K562 (cell line): ENCODE measurements around the gene GLTP. TPM values are rescaled to one million over a fixed set of nuclear protein-coding genes. Genes with fewer than 3 reads are reported as not detected.

Experiments used
- ATF1 ChIP-seq, 2 experiments: fragments of 450-650 bp in 1 of 2; IDR thresholded peaks; 2 replicates each; pipeline ENCODE4 v1.6.1; 2016; ENCODE audit warnings: missing compliant biosample characterization in 1 of 2, missing genetic modification characterization in 1 of 2
- BHLHE40 ChIP-seq: IDR thresholded peaks from 2 replicates; pipeline ENCODE4 v1.6.1; 2011; ENCODE audit warnings: low read length, improper control_type of control experiment
- GATAD2B ChIP-seq: fragments of 450-650 bp; IDR thresholded peaks from 2 replicates; pipeline ENCODE4 v1.6.1; 2017; ENCODE audit warnings: mild to moderate bottlenecking, borderline replicate concordance
- HNRNPL ChIP-seq: fragments of 200-400 bp; formaldehyde crosslinking; IDR thresholded peaks from 2 replicates; pipeline ENCODE4 v1.6.1; 2017; ENCODE audit warnings: low read depth, mild to moderate bottlenecking, low read length
- HSF4 ChIP-seq: fragments of 250-450 bp; sonication (Bioruptor Pico); IDR thresholded peaks from 2 replicates; pipeline ENCODE4 v2.1.2; 2022; ENCODE audit warnings: mild to moderate bottlenecking, moderate library complexity, borderline replicate concordance
- ILK ChIP-seq: fragments of 450-650 bp; IDR thresholded peaks from 2 replicates; pipeline ENCODE4 v1.6.1; 2016; ENCODE audit warnings: missing genetic modification characterization, low read depth, mild to moderate bottlenecking, missing compliant biosample characterization, moderate library complexity, borderline replicate concordance
- KLF13 ChIP-seq: fragments of 450-650 bp; IDR thresholded peaks from 2 replicates; pipeline ENCODE4 v1.6.1; 2016; ENCODE audit warnings: missing genetic modification characterization, low read depth, mild to moderate bottlenecking, missing compliant biosample characterization, moderate library complexity, borderline replicate concordance
- PHTF2 ChIP-seq: fragments of 250-450 bp; sonication (Bioruptor Pico); IDR thresholded peaks from 2 replicates; pipeline ENCODE4 v1.5.0; 2021; ENCODE audit warnings: mild to moderate bottlenecking
- SMC3 ChIP-seq: conservative IDR thresholded peaks from 2 replicates; pipeline ENCODE4 v1.6.1; 2011; ENCODE audit warnings: low read depth, low read length, improper control_type of control experiment; ENCODE audit not compliant: insufficient read depth
- ZNF354B ChIP-seq: fragments of 250-450 bp; sonication (Bioruptor Pico); IDR thresholded peaks from 2 replicates; pipeline ENCODE4 v1.4.0; 2020
- ZNF431 ChIP-seq: sonication (generic); formaldehyde crosslinking; IDR thresholded peaks from 2 replicates; pipeline ENCODE4 v1.8.0; 2022; ENCODE audit warnings: mild to moderate bottlenecking, missing genetic modification reagents
- polyA plus RNA-seq, 8 experiments: library from polyadenylated mRNA; depleted of rRNA in 4 of 8; stranded (reverse) in 5 of 8; unstranded in 3 of 8; fragments of >200 nt; fragmentation: Nextera tagmentation in 2 of 8; fragmentation: Illumina TruSeq in 1 of 8; extraction: Ambion mirVana in 2 of 8; extraction: Trizol in 1 of 8; gene quantifications; 2 replicates each; pipeline versions ENCODE4 v1.2.1 to v1.2.3, GENCODE V29; 2011 to 2014; ENCODE audit warnings: inconsistent platforms in 1 of 8, missing spikeins in 1 of 8
- total RNA-seq, 7 experiments: library from RNA; depleted of rRNA in 6 of 7; stranded (reverse); fragments of >200 nt in 6 of 7; fragmentation: Illumina TruSeq in 2 of 7; extraction: Trizol in 2 of 7; gene quantifications; 2 replicates each; pipeline versions ENCODE4 v1.2.1 to v1.2.3, GENCODE V29; 2011 to 2021; ENCODE audit warnings: low replicate concordance in 1 of 7
- TF ChIP-seq, protein P1 (sequence below): fragments of 250-450 bp; sonication (Bioruptor Pico); IDR thresholded peaks from 2 replicates; pipeline ENCODE4 v1.8.0; 2021; ENCODE audit warnings: mild to moderate bottlenecking, moderate library complexity
- TF ChIP-seq, protein P2 (sequence below): fragments of 200-800 bp; sonication (Bioruptor generic); IDR thresholded peaks from 2 replicates; pipeline ENCODE4 v1.6.1; 2017; ENCODE audit warnings: missing genetic modification characterization, missing compliant biosample characterization
- TF ChIP-seq, protein P3 (sequence below): sonication (generic); formaldehyde crosslinking; IDR thresholded peaks from 2 replicates; pipeline ENCODE4 v1.8.1; 2023; ENCODE audit warnings: mild to moderate bottlenecking, missing genetic modification reagents
- TF ChIP-seq, protein P4 (sequence below): fragments of 250-450 bp; sonication (Bioruptor Pico); IDR thresholded peaks from 2 replicates; pipeline ENCODE4 v1.8.0; 2021; ENCODE audit warnings: borderline replicate concordance, mild to moderate bottlenecking, moderate library complexity; ENCODE audit not compliant: poor library complexity, severe bottlenecking
- TF ChIP-seq, protein P5 (sequence below), 2 experiments: fragments of 450-650 bp in 1 of 2; IDR thresholded peaks; 2 replicates each; pipeline ENCODE4 v1.6.1; 2011 to 2017; ENCODE audit warnings: low read depth in 2 of 2, antibody characterized with exemption in 1 of 2, borderline replicate concordance in 1 of 2, low read length in 1 of 2, mild to moderate bottlenecking in 1 of 2, mixed read lengths in 1 of 2; ENCODE audit not compliant: control insufficient read depth in 1 of 2

The GLTP gene
- total and polyA plus RNA-seq, 9 of the 15 experiments (the other 6 are each of a cell fraction or from before 2014, with no cell fraction given), result 4.4 to 8.3 (median 6.1) TPM

DNA sequence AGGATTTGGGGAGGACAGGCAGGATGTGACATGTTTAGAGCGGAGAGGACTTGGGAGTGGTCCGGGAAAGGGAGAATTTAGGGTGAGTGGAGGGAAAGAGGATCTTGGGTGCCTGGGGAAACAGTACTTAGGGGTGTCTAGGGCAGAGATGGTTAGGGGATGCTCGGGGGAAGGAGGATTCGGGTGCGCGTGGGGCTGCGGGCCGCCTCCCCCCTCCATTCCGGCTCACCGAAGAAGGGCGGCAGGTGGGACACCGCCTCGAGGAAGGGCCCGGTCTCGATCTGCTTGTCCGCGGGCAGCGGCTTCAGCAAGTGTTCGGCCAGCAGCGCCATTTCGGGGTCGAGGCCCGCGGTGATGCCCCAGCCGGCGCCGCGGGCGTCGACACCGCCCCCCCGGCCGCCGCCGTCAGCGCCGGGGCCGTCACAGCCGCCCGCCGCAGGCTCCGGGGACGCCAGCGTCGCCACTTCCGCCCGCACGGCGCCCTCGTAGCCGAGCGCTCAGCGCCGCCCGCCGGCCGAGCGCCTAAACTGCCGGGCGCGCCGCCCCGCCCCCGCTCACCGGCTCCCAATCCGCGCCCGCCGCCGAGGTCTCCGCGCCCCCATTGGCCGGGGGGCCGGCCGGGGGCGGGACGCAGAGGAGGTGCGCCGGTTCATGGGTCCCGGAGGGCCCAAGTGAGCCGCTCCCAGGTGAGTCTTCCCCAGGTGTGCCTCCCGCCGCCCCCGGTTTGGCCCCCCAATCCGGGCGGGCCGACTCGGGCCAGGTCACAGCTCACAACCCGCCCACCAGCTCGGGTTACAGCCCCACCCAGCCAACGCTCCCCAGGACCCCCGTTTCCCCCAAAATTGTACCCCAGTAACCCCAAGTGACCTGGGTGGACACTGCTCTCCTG lies at the start of gene GLTP (continued):
- TF ChIP-seq ZNF431 (CRISPR knock-in tag) (no peak), ATF1 (CRISPR knock-in tag; IDR thresholded peaks at IDR 0.05) (no peak), ATF1 (tag; IDR thresholded peaks at IDR 0.05) (peak; percentile 47; the same call in 1 of the 2 replicates), GATAD2B (peak; percentile 96; the same call in 1 of the 2 replicates), HNRNPL (no peak), ZNF354B (no peak), PHTF2 (CRISPR knock-in tag) (no peak), ILK (tag) (no peak), SMC3 (peak; percentile 56), HSF4 (CRISPR knock-in tag) (no peak), BHLHE40 (no peak), KLF13 (no peak)
- TF ChIP-seq, protein P1, sequence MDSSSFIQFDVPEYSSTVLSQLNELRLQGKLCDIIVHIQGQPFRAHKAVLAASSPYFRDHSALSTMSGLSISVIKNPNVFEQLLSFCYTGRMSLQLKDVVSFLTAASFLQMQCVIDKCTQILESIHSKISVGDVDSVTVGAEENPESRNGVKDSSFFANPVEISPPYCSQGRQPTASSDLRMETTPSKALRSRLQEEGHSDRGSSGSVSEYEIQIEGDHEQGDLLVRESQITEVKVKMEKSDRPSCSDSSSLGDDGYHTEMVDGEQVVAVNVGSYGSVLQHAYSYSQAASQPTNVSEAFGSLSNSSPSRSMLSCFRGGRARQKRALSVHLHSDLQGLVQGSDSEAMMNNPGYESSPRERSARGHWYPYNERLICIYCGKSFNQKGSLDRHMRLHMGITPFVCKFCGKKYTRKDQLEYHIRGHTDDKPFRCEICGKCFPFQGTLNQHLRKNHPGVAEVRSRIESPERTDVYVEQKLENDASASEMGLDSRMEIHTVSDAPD (CRISPR knock-in tag), result no peak
- TF ChIP-seq, protein P2, sequence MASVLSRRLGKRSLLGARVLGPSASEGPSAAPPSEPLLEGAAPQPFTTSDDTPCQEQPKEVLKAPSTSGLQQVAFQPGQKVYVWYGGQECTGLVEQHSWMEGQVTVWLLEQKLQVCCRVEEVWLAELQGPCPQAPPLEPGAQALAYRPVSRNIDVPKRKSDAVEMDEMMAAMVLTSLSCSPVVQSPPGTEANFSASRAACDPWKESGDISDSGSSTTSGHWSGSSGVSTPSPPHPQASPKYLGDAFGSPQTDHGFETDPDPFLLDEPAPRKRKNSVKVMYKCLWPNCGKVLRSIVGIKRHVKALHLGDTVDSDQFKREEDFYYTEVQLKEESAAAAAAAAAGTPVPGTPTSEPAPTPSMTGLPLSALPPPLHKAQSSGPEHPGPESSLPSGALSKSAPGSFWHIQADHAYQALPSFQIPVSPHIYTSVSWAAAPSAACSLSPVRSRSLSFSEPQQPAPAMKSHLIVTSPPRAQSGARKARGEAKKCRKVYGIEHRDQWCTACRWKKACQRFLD, result peak; percentile 37; the same call in 1 of the 2 replicates
- TF ChIP-seq, protein P3, sequence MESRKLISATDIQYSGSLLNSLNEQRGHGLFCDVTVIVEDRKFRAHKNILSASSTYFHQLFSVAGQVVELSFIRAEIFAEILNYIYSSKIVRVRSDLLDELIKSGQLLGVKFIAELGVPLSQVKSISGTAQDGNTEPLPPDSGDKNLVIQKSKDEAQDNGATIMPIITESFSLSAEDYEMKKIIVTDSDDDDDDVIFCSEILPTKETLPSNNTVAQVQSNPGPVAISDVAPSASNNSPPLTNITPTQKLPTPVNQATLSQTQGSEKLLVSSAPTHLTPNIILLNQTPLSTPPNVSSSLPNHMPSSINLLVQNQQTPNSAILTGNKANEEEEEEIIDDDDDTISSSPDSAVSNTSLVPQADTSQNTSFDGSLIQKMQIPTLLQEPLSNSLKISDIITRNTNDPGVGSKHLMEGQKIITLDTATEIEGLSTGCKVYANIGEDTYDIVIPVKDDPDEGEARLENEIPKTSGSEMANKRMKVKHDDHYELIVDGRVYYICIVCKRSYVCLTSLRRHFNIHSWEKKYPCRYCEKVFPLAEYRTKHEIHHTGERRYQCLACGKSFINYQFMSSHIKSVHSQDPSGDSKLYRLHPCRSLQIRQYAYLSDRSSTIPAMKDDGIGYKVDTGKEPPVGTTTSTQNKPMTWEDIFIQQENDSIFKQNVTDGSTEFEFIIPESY (CRISPR knock-in tag), result no peak
- TF ChIP-seq, protein P4, sequence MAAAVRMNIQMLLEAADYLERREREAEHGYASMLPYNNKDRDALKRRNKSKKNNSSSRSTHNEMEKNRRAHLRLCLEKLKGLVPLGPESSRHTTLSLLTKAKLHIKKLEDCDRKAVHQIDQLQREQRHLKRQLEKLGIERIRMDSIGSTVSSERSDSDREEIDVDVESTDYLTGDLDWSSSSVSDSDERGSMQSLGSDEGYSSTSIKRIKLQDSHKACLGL (CRISPR knock-in tag), result no peak
- TF ChIP-seq, protein P5, sequence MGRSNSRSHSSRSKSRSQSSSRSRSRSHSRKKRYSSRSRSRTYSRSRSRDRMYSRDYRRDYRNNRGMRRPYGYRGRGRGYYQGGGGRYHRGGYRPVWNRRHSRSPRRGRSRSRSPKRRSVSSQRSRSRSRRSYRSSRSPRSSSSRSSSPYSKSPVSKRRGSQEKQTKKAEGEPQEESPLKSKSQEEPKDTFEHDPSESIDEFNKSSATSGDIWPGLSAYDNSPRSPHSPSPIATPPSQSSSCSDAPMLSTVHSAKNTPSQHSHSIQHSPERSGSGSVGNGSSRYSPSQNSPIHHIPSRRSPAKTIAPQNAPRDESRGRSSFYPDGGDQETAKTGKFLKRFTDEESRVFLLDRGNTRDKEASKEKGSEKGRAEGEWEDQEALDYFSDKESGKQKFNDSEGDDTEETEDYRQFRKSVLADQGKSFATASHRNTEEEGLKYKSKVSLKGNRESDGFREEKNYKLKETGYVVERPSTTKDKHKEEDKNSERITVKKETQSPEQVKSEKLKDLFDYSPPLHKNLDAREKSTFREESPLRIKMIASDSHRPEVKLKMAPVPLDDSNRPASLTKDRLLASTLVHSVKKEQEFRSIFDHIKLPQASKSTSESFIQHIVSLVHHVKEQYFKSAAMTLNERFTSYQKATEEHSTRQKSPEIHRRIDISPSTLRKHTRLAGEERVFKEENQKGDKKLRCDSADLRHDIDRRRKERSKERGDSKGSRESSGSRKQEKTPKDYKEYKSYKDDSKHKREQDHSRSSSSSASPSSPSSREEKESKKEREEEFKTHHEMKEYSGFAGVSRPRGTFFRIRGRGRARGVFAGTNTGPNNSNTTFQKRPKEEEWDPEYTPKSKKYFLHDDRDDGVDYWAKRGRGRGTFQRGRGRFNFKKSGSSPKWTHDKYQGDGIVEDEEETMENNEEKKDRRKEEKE (IDR thresholded peaks at IDR 0.05; ENCODE audit: borderline replicate concordance in 1 of 2, control insufficient read depth in 1 of 2, low read depth in 2 of 2, low read length in 1 of 2), result no peak
